GM19240 (cell line): ENCODE results near the gene ADGRF1.
"Not testable (repeated sequence)": the region's sequence is repeated elsewhere in the genome, so short reads cannot be mapped to it uniquely, and the experiment has no call there.

Experiments used
- DNase-seq: peaks from one replicate; pipeline ENCODE4 v3.0.0; 2011; ENCODE audit warnings: low spot score; ENCODE audit not compliant: insufficient read length

Gene ADGRF1

DNA sequence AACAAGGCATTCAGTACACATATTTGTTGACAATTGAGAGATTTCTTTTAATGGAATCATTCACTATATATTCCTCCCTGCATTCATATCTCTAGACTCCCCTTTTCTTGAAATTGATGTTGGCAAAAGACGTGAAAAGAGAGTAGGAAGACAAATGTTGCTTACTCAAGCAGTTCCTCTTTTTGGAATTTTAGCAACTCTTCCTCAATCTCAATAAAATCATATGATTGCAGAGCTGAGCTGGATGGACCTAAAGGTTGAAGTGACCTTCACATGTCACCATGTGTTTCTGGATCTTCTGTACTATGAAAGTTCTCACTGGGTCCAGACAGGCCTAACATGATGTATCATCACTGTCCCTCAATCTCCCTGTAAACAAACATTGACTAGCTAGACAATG, 18.6 kb downstream of the ADGRF1 start:
- no peak for DNase-seq

- no peak for DNase-seq
These were observed 19.9 kb downstream of the ADGRF1 start for GRCh38 chr6:47022191-47022590.

DNA sequence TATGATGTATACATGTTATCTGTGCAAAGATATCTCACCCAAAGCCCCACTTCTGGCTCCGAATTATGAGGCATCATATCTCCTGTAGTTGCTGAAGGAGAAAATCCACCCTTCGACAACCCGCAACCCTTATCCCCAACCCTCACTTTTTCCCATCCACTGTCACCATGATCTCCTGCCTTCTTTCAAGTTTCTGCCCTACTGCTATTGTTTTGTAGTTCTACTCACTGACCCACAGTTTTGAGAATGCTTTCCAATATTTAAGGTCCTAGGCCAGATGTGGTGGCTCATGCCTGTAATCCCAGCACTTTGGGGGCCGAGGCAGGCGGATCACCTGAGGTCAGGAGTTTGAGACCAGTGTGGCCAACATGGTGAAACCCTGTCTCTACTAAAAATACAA, 22.2 kb downstream of the ADGRF1 start:
- no peak for DNase-seq

GRCh38 chr6:47016909-47017308, 25.2 kb downstream of the ADGRF1 start:
- DNase-seq: no peak

DNA sequence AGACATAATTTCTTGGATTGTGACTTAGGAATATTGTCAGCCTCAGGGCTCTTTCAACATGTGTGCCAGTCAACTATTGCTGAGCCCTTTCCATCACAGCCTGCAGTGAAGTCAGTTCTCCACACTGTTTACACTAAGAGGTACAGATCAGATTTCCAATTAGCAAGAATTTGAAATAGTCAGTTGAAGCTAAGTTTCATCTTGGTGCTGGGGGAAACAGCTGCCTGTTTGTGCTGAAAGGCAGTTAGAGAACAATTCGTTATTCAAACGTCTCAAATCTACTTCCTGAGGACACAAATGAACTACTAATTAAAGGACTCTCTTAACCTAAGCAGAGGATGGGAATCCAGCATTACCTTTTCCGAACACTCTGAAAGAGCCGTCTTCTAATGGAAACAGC, 25.9 kb downstream of the ADGRF1 start:
- no peak for DNase-seq

DNA sequence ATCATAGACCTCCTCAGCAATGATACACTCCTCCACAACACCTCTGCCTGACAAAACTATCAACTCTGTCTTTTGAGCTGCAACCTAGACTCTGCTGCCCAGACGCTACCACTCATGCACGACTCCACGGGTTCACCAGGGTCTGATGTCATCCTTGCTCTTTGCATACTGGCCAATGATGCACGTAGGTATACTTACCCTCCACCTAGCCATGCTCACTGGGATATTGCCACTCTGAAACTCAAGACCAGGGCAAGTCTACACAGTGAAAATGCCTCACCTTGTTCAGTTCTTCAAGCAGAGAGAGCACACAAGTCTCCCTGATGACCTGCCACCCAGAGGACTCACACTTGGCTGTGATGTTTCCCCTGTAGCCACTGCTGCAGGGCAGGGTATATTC, 27.7 kb downstream of the ADGRF1 start:
- DNase-seq: no peak

DNA sequence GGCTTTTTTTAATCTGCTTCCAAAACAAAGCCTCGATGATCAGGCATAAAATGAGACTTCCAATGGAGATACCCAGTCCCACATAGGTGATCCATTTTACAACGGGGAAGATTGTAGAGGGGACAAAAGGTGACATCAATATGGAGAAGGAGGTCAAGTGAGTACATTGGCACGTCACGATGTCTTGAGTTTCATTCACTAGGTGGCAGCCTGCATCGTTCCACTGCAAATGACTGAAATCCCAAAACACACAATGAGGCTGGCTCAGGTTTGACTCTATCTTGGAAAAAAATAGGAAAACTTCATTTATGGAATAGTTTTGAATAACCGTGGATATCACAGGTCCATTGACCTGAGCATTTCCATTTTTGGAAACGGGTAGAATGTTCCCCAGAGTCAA, 32.5 kb downstream of the ADGRF1 start:
- no peak for DNase-seq

DNA sequence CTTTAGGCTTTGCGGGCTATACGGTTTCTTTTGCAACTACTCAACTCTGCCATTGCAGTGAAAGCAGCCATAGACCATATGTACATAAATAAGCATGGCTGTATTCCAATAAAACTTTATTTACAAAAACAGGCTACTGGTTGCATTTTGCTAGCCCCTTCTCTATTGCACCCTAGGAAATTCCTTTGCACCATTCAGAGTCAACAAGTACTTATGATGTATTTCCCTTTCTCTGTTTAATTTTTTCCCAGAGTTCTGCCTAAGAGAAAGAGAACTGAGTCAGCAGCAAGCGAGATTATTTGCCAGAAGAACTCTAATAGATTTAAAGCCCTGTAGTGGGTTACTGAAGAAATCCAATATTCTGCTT, 33.8 kb downstream of the ADGRF1 start:
- no peak for DNase-seq

- no peak for DNase-seq
These were observed 34.3 kb downstream of the ADGRF1 start for GRCh38 chr6:47007657-47008396.

- DNase-seq: no peak
These were observed 36.6 kb downstream of the ADGRF1 start for GRCh38 chr6:47005486-47005885.

DNA sequence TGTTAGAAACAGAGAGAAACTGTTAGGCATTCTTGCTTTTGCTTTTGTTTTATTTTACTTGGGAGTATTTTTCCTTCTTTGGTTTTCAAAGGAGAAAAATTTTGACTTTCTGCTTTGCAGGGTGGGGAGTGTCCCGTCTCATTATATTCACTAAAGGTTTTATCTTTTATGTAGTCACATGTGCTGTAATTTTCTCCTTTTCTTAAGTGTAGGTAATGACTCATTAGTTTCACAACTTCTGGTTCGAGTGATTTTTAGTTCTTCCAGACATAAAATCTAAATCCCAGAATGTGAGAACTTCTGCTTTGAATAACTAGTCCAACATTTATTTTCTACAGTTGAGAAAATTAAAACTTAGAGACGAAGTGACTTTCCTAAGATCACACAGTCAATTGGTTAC, 37.7 kb downstream of the ADGRF1 start:
- no peak for DNase-seq

- DNase-seq: no peak
These were observed 41.3 kb downstream of the ADGRF1 start for GRCh38 chr6:47000842-47001241.

- no peak for DNase-seq
These were observed 43.6 kb downstream of the ADGRF1 start for GRCh38 chr6:46998436-46999017.

DNA sequence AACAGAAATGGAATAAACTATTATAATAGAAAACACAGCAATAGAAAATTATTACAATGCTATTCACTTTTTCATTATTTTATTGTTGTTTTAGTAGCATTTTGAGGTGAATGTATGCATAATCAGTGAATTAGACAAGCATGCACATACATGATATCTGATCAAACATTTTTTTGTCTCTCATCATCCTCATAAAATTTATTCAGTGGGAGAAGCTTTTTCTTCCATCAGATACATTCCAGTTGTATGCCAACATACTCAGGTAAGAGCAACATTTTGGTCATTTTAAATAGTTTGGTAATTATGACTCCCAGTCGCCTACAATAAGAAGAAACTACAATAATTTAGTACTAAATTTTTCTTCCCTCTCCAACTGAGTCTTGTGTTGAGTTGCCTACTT, 44.5 kb downstream of the ADGRF1 start:
- no peak for DNase-seq

- DNase-seq: no peak
These were observed 45.1 kb downstream of the ADGRF1 start for GRCh38 chr6:46996860-46997641.

DNA sequence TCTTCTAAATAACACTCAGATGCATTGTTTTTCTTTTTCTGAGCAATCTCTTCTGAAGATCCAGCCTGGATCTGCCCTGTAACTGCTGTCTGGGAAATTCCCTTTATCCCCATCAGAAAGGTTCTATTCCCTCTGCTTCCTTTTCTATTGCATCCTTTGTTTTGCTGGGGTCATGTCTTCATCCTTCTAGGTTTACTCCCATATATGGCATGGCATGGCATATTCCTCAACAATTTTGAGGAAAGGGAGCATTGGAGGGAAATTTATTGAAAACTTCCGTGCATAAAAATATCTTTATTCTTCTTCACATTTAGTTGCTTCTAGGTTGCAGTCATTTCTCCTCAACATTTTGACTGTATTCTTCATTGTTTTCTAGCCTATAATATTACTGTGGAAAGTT, 47.2 kb downstream of the ADGRF1 start:
- no peak for DNase-seq

DNA sequence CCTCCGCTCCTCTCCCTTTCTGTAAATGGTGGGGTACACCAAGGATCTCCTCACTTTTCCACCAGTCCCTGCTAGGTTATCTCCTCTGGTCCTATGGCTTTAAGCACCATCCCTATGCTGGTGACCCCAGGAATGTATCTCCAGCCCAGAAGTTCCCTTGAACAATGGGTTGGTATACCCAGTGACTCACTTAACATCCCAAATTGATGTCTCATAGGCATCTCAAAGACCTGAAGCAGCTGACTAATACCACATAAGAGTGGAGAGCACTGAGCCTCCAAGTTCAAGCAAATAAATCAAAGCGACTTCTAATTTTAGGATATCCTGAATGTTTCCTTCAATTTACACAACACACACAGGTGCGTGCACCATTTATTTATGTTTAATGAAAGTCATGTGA, 48.3 kb downstream of the ADGRF1 start:
- DNase-seq: no peak

DNA sequence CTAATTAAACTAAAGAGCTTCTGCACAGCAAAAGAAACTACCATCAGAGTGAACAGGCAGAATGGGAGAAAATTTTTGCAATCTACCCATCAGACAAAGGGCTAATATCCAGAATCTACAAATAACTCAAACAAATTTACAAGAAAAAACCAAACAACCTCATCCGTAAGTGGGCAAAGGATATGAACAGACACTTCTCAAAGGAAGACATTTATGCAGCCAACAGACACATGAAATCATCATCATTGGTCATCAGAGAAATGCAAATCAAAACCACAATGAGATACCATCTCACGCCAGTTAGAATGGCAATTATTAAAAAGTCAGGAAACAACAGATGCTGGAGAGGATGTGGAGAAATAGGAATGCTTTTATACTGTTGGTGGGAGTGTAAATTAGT, 49.7 kb downstream of the ADGRF1 start:
- not testable (repeated sequence) for DNase-seq

DNA sequence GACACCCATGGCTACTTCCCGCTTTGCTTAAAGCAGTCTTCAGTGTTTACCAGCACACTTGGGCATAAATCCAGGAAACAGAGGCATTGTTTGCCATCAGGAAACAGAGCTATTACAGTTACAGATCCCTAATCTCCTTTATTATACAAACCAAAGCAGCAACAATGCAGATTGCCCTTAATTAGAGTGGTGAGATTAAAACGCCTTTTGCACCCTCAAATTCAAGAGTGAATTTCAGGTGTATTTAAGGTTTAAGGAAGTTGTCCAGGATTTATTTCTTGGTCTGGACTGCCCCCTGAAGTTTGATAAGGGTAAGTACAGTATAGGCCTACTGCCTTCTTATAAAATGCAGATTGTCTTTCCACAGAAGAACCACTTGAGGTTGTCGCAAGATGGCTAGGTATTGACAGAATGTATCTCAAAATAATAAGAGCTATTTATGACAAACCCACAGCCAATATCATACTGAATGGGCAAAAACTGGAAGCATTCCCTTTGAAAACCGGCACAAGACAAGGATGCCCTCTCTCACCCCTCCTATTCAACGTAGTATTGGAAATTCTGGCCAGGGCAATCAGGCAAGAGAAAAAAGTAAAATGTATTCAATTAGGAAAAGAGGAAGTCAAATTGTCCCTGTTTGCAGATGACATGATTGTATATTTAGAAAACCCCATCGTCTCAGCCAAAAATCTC, 51.2 kb downstream of the ADGRF1 start:
- not testable (repeated sequence) for DNase-seq

GRCh38 chr6:46990031-46990644, 52.0 kb downstream of the ADGRF1 start:
- no peak for DNase-seq

GRCh38 chr6:46989398-46989797, 52.7 kb downstream of the ADGRF1 start:
- no peak for DNase-seq

DNA sequence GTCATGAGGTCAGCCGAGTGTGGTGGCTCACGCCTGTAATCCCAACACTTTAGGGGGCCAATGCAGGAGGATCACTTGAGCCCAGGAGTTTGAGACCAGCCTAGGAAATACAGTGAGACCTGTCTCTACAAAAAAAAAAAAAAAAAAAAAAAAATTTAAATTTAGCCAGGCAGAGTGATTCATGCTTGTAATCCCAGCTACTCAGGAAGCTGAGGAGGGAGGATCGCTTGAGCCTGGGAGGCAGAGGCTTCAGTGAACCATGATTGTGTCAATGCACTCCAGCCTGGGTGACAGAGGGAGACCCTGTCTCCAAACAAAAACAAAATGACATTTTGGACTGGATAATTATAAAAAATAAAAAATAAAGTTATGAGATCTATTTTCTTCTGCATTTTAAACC, 56.2 kb downstream of the ADGRF1 start:
- DNase-seq: no peak
